Measurements from ENCODE around the gene RNF19B. TPM values are rescaled to one million over a fixed set of nuclear protein-coding genes. Genes with fewer than 3 reads are reported as not detected.

Gene RNF19B
- total and polyA plus RNA-seq, 2 of the 8 experiments (the other 6 are each of a cell fraction or from before 2014, with no cell fraction given): 9.2 to 11.2 TPM

DNA sequence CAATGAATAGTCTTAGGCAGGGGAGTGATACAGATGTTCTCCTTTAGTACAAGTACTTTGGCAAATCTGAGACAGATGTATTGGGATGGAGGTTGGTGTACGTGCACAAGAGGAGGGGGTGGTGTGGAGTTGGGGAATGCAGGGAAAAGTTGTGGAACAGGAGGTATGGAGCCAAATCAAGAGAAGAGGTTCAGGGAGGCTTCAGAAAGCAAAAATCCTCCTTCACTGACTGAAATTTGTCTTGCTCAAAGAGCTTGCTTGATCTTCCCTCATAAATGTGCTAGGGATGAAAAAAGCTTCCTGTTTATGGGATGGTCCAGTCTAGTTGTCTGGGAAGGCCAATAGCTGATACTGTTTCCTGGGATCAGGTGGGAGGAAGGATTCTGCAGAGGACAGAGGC lies 5.8 kb downstream of the RNF19B start:
- Histone ChIP-seq H3K4me1 (replicated peaks in 1 of 4; ENCODE audit: control insufficient read depth in 3 of 4, insufficient read depth in 4 of 4, low read length in 3 of 4) (peaks cover 0 to 5% (median 1%) of the 10 kb centered on the region in 4 experiments; a peak in 3 of 7 replicates), H3K23ac (ENCODE audit: insufficient read length) (no peak overlapping the region), H3K79me1 (ENCODE audit: low read depth, low read length) (peaks cover 2% of the 10 kb centered on the region; the same call in 1 of the 2 replicates), H3K4me2 (ENCODE audit: insufficient read depth in 1 of 2, low read depth in 2 of 2, low read length in 2 of 2) (no peak overlapping the region), H4K91ac (replicated peaks; ENCODE audit: insufficient read length, low read length) (no peak overlapping the region), H3K9me3 (ENCODE audit: insufficient read depth in 2 of 2, low read depth in 1 of 2, low read length in 1 of 2) (no peaks in the 10 kb centered on the region), H2BK120ac (replicated peaks; ENCODE audit: low read depth, low read length) (no peak overlapping the region), H4K8ac (ENCODE audit: extremely low read depth, insufficient read depth, low read length) (no peak overlapping the region), H3K56ac (replicated peaks; ENCODE audit: insufficient read length, low read depth, low read length) (no peak overlapping the region), H3K18ac (ENCODE audit: extremely low read depth, low read length) (no peak overlapping the region), H2BK12ac (ENCODE audit: low read depth, low read length) (no peak overlapping the region), H4K5ac (ENCODE audit: insufficient read length, low read depth, low read length) (no peak overlapping the region), H3K4me3 (ENCODE audit: extremely low read depth in 1 of 4, insufficient read depth in 2 of 4, low read depth in 3 of 4, low read length in 4 of 4) (no peak overlapping the region), H3K27me3 (replicated peaks in 1 of 4; ENCODE audit: control insufficient read depth in 3 of 4, extremely low read depth in 1 of 4, insufficient read depth in 3 of 4, low read length in 3 of 4) (peaks cover 0 to 4% (median 0%) of the 10 kb centered on the region in 4 experiments; a peak in 1 of 7 replicates), H3K9ac (replicated peaks in 1 of 4; ENCODE audit: extremely low read depth in 1 of 4, low read depth in 3 of 4, low read length in 3 of 4) (no peak overlapping the region), H2BK15ac (ENCODE audit: low read length) (no peak overlapping the region), H3K36me3 (ENCODE audit: control insufficient read depth in 2 of 4, insufficient read depth in 4 of 4, low read length in 3 of 4) (no peaks in the 10 kb centered on the region), H3K23me2 (ENCODE audit: low read depth, low read length) (no peaks in the 10 kb centered on the region; the same call in 1 of the 2 replicates), H3K4ac (replicated peaks; ENCODE audit: insufficient read length, low read depth, low read length) (no peak overlapping the region), H4K20me1 (replicated peaks in 1 of 2; ENCODE audit: control insufficient read depth in 1 of 2, insufficient read depth in 2 of 2, low read length in 2 of 2) (peaks cover 4 to 15% of the 10 kb centered on the region in 2 experiments), H3K79me2 (ENCODE audit: control insufficient read depth in 1 of 2, insufficient read depth in 2 of 2, low read length in 2 of 2) (peaks cover 0 to 37% of the 10 kb centered on the region in 2 experiments; a peak in 2 of 4 replicates), H3K14ac (ENCODE audit: insufficient read length) (no peak overlapping the region), H2AK5ac (ENCODE audit: low read depth, low read length) (no peak overlapping the region), H2AFZ (ENCODE audit: low read length) (no peak overlapping the region), H2BK5ac (ENCODE audit: low read depth, low read length) (no peak overlapping the region), H2BK20ac (ENCODE audit: low read length) (no peak overlapping the region), H3K27ac (ENCODE audit: low read depth, low read length) (no peak overlapping the region)
- ChIA-PET POLR2A (ENCODE audit: partially characterized antibody) (interaction anchor here (1.2 to 1.7 kb wide), 2 partner anchors 11 to 12 kb away, joined by 3 read pairs; no protein-coding TSS in a partner anchor), CTCF (ENCODE audit: partially characterized antibody) (interaction anchor here (0.6 to 5.2 kb wide), 4 partner anchors 9 to 314 kb away, joined by 3 to 34 read pairs (median 3); no protein-coding TSS in a partner anchor)
- 74% methylated on average over 1 of the region's 1 CpG; no CpG with 5 or more reads in 1 of the 2 experiments for WGBS, 2 experiments (ENCODE audit: extremely low coverage in 1 of 2, insufficient coverage in 1 of 2, insufficient read length in 1 of 2, insufficient replicate concordance in 2 of 2, low coverage in 1 of 2, low lambda C conversion rate in 2 of 2, missing lambda C conversion rate in 1 of 2)
- TF ChIP-seq JUN (IDR thresholded peaks at IDR 0.05; ENCODE audit: low read depth, low read length) (no peak), CEBPB (IDR thresholded peaks at IDR 0.05; ENCODE audit: low read depth, low read length) (no peak), POLR2AphosphoS5 (IDR thresholded peaks at IDR 0.05; ENCODE audit: low read depth, low read length) (no peak), HDAC6 (IDR thresholded peaks at IDR 0.05; ENCODE audit: low read depth, low read length) (no peak), NANOG (IDR thresholded peaks at IDR 0.05; ENCODE audit: insufficient read depth, low read depth, low read length, poor library complexity, severe bottlenecking) (no peak), CTCF (IDR thresholded peaks at IDR 0.05; ENCODE audit: control extremely low read depth in 1 of 3, insufficient read depth in 1 of 3, low read depth in 1 of 3, low read length in 3 of 3) (no peak), EZH2 (IDR thresholded peaks at IDR 0.05; ENCODE audit: low read depth, low read length, severe bottlenecking) (no peak), RFX5 (IDR thresholded peaks at IDR 0.05; ENCODE audit: borderline replicate concordance, low read depth, low read length) (no peak), GABPA (IDR thresholded peaks at IDR 0.05; ENCODE audit: borderline replicate concordance, insufficient read depth, low read length) (no peak)
- TF ChIP-seq, protein P1, sequence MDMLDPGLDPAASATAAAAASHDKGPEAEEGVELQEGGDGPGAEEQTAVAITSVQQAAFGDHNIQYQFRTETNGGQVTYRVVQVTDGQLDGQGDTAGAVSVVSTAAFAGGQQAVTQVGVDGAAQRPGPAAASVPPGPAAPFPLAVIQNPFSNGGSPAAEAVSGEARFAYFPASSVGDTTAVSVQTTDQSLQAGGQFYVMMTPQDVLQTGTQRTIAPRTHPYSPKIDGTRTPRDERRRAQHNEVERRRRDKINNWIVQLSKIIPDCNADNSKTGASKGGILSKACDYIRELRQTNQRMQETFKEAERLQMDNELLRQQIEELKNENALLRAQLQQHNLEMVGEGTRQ (IDR thresholded peaks at IDR 0.05; ENCODE audit: low read length): no peak
- DNase-seq (ENCODE audit: low read depth in 1 of 2, low spot score in 2 of 2) (no peak), FAIRE-seq (no peak)
